PC-9 (cell line): Measurements from ENCODE around the gene LARP4B. TPM values are rescaled to one million over a fixed set of nuclear protein-coding genes. Genes with fewer than 3 reads are reported as not detected.

Source experiments
- BruUV-seq: library from RNA; stranded (reverse); fragments of 400-500 nt; replicated peaks from 2 replicates; lab custom pipeline; 2021; lab: Mats Ljungman, UMichigan
- CTCF ChIA-PET: fragments of 300-600 bp; sonication (Branson Sonifier 250); formaldehyde crosslinking; loops from one replicate; lab custom pipeline; 2022; ENCODE audit warnings: antibody characterized with exemption; lab: Charles Lee
- POLR2A ChIA-PET: fragments of 300-600 bp; sonication (Branson Sonifier 250); formaldehyde crosslinking; loops from one replicate; lab custom pipeline; 2022; ENCODE audit warnings: antibody characterized with exemption; ENCODE audit not compliant: unreplicated experiment; lab: Charles Lee
- DNase-seq, 2 experiments: peaks; one replicate each; pipeline versions ENCODE4 v3.0.0 to v3.0.0-alpha.2; 2015 to 2022; ENCODE audit warnings: mixed read lengths in 1 of 2
- H2AFZ ChIP-seq: fragments of 200-600 bp; sonication (generic); 2 replicates; pipeline ENCODE4 v1.8.1; 2017; ENCODE audit warnings: antibody characterized with exemption
- H3F3A ChIP-seq: fragments of 200-600 bp; sonication (generic); 2 replicates; pipeline ENCODE4 v1.8.1; 2017; ENCODE audit warnings: antibody characterized with exemption, mild to moderate bottlenecking, low read depth; ENCODE audit not compliant: insufficient read depth
- H3K27ac ChIP-seq: fragments of 200-600 bp; sonication (generic); 2 replicates; pipeline ENCODE4 v1.6.1; 2016; ENCODE audit warnings: mixed run types
- H3K27me3 ChIP-seq: fragments of 200-600 bp; sonication (generic); 2 replicates; pipeline ENCODE4 v1.6.1; 2016; ENCODE audit warnings: low read depth, mixed run types; ENCODE audit not compliant: insufficient read depth
- H3K36me3 ChIP-seq: fragments of 200-600 bp; sonication (generic); 2 replicates; pipeline ENCODE4 v1.6.1; 2016; ENCODE audit warnings: low read depth, mixed run types
- H3K4me1 ChIP-seq: fragments of 200-600 bp; sonication (generic); replicated peaks from 2 replicates; pipeline ENCODE4 v1.6.1; 2016; ENCODE audit warnings: mixed run types; ENCODE audit not compliant: insufficient read depth
- H3K4me2 ChIP-seq: fragments of 200-600 bp; sonication (generic); 2 replicates; pipeline ENCODE4 v1.6.1; 2017; ENCODE audit warnings: mixed run types
- H3K4me3 ChIP-seq: fragments of 200-600 bp; sonication (generic); 2 replicates; pipeline ENCODE4 v1.6.1; 2016; ENCODE audit warnings: mixed run types
- H3K79me2 ChIP-seq: fragments of 200-600 bp; sonication (generic); 2 replicates; pipeline ENCODE4 v1.6.1; 2017; ENCODE audit warnings: low read depth, mixed run types
- H3K9me2 ChIP-seq: fragments of 200-600 bp; sonication (generic); 2 replicates; pipeline ENCODE4 v1.8.1; 2017; ENCODE audit warnings: mild to moderate bottlenecking; ENCODE audit not compliant: insufficient read depth
- H3K9me3 ChIP-seq: fragments of 200-600 bp; sonication (generic); 2 replicates; pipeline ENCODE4 v1.8.1; 2016; ENCODE audit warnings: low read depth; ENCODE audit not compliant: insufficient read depth
- H4K20me1 ChIP-seq: fragments of 200-600 bp; sonication (generic); 2 replicates; pipeline ENCODE4 v1.8.1; 2017; ENCODE audit not compliant: insufficient read depth
- EZH2 ChIP-seq: fragments of 200-600 bp; sonication (generic); IDR thresholded peaks from 2 replicates; pipeline ENCODE4 v1.8.0; 2017; ENCODE audit warnings: antibody characterized with exemption, low read depth
- intact Hi-C: fragments of 100-400 bp; cut with micrococcal nuclease; formaldehyde crosslinking; loops from one replicate; pipeline ENCODE4 v1.10.0; 2022; ENCODE audit not compliant: unreplicated experiment
- total RNA-seq: library from RNA; stranded (reverse); gene quantifications from 2 replicates; pipeline ENCODE4 v1.2.3, GENCODE V29; 2021
- TF ChIP-seq, protein P1 (sequence below): fragments of 200-600 bp; sonication (generic); conservative IDR thresholded peaks from 2 replicates; pipeline ENCODE4 v1.6.1; 2017; ENCODE audit warnings: mixed run types, antibody characterized with exemption, mild to moderate bottlenecking, moderate library complexity

Gene LARP4B
- total RNA-seq, 1 experiment from 2014 or later: 93.4 TPM

DNA sequence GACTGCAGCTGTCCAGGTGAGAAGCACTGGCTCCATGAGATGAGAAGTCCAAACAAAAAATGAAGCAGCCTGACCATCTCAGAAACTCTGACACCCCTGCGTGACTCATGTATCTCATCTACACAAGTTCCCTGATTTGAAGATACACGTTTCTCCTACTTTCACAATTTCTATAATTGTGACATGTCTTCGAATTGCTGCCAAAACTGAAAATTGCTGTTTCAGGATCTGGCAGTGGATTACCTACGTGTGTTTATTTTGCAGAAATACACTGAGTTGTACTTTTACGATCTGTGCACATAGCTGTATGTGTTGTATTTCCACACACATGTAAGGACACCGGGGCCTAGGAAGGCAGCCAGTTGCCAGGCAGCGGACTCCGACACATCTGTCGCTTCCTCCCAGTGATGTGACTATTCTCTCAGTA is 53.2 kb downstream of the LARP4B start:
- DNase-seq: no peak
- Histone ChIP-seq H2AFZ (no peak overlapping the region), H3K4me3 (no peak overlapping the region), H3K27me3 (no peaks in the 10 kb centered on the region), H3K4me2 (no peak overlapping the region), H3K36me3 (no peaks in the 10 kb centered on the region), H3K9me2 (no peaks in the 10 kb centered on the region), H3K79me2 (0 out of 2 replicates have a peak, but pooled peaks cover 7% of the 10 kb centered on the region), H3K27ac (no peak overlapping the region), H3K4me1 (no peaks in the 10 kb centered on the region), H4K20me1 (peaks cover 23% of the 10 kb centered on the region; the same call in 1 of the 2 replicates), H3F3A (peaks cover 9% of the 10 kb centered on the region; the same call in 1 of the 2 replicates), H3K9me3 (no peaks in the 10 kb centered on the region)
- TF ChIP-seq, protein P1, sequence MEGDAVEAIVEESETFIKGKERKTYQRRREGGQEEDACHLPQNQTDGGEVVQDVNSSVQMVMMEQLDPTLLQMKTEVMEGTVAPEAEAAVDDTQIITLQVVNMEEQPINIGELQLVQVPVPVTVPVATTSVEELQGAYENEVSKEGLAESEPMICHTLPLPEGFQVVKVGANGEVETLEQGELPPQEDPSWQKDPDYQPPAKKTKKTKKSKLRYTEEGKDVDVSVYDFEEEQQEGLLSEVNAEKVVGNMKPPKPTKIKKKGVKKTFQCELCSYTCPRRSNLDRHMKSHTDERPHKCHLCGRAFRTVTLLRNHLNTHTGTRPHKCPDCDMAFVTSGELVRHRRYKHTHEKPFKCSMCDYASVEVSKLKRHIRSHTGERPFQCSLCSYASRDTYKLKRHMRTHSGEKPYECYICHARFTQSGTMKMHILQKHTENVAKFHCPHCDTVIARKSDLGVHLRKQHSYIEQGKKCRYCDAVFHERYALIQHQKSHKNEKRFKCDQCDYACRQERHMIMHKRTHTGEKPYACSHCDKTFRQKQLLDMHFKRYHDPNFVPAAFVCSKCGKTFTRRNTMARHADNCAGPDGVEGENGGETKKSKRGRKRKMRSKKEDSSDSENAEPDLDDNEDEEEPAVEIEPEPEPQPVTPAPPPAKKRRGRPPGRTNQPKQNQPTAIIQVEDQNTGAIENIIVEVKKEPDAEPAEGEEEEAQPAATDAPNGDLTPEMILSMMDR: no peak
- no peak for TF ChIP-seq EZH2
- intact Hi-C loops: no loop called here
- no TSS peak for BruUV-seq
- ChIA-PET POLR2A (no interaction called here), CTCF (no interaction called here)

DNA sequence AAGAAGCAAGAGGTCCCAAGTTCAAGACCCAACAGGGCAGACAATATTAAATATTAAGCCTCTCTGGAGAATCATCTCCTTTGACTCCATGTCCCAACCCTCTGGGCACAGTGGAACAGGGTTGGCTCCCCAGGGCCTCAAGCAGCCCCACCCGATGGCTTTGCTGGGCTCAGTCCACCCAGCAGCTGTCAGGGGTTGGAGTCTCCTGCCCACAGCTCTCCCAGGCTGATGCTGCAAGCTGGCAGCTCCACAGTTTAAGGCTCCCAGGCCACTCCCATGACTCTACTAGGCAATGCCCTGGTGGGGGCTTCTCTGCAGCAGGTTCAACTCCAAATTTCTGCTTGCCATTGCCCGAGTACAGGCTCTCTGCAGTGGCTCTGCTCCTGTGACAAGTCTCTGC is 55.1 kb downstream of the LARP4B start:
- H3K79me2 ChIP-seq: 0 out of 2 replicates have a peak, but pooled peaks cover 7% of the 10 kb centered on the region

DNA sequence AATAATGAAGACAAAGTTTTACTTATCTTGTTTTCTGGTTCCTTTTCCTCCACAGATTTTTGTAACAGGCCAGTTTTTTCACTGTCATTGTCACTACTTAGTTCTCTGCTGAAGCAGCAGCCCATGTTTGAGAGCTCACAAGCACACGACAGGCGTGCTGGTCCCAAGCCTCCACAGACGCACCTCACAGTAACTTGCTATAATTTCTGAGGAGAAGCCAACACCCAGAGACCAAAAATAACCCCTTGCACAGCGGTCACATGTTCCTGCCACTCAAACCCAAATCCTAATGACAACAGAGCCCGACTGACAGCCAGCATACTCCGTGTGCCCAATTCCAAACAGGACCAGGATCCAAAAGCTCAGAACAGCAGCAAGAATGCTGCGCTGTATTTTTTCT is 58.5 kb downstream of the LARP4B start:
- ChIA-PET POLR2A (no interaction called here), CTCF (no interaction called here)
- Histone ChIP-seq H3K36me3 (no peaks in the 10 kb centered on the region), H3K9me2 (no peaks in the 10 kb centered on the region), H3K4me3 (no peak overlapping the region), H3K27me3 (no peaks in the 10 kb centered on the region), H2AFZ (no peak overlapping the region), H3F3A (peaks cover 9% of the 10 kb centered on the region; the same call in 1 of the 2 replicates), H4K20me1 (peaks cover 19% of the 10 kb centered on the region), H3K9me3 (no peaks in the 10 kb centered on the region), H3K27ac (no peak overlapping the region), H3K4me2 (no peak overlapping the region), H3K4me1 (no peaks in the 10 kb centered on the region), H3K79me2 (0 out of 2 replicates have a peak, but pooled peaks cover 7% of the 10 kb centered on the region)
- intact Hi-C loops: no loop called here
- BruUV-seq: no TSS peak
- no peak for TF ChIP-seq EZH2
- TF ChIP-seq, protein P1: no peak
- no peak for DNase-seq

More for the DNA sequence above, 55.1 kb downstream of the LARP4B start:
- H3K9me2 ChIP-seq: no peaks in the 10 kb centered on the region
- H4K20me1 ChIP-seq: peaks cover 26% of the 10 kb centered on the region
- H3K4me3 ChIP-seq: no peak overlapping the region
- no peak for DNase-seq
- no peaks in the 10 kb centered on the region for H3K9me3 ChIP-seq
- ChIA-PET CTCF (no interaction called here), POLR2A (no interaction called here)
- no peak overlapping the region for H3K4me2 ChIP-seq
- H3K27me3 ChIP-seq: no peaks in the 10 kb centered on the region
- no peak overlapping the region for H2AFZ ChIP-seq
- H3F3A ChIP-seq: peaks cover 9% of the 10 kb centered on the region; the same call in 1 of the 2 replicates
- H3K36me3 ChIP-seq: no peaks in the 10 kb centered on the region
- no TSS peak for BruUV-seq
- intact Hi-C loops: no loop called here
- H3K27ac ChIP-seq: no peak overlapping the region
- TF ChIP-seq EZH2: no peak
- TF ChIP-seq, protein P1: no peak
- H3K4me1 ChIP-seq: no peaks in the 10 kb centered on the region
